ENCODE measurements around the gene CCT7.

The CCT7 gene

GRCh38 chr2:73215254-73215653 is 18.9 kb upstream of the CCT7 start:
- peak overlapping the region; percentile 90 for H3K4me3 Mint-ChIP-seq
- peak overlapping the region; percentile 95 for H3K27ac Mint-ChIP-seq
- peaks cover 31% of the 10 kb centered on the region for H3K4me1 Mint-ChIP-seq
- peaks cover 8% of the 10 kb centered on the region for H3K36me3 Mint-ChIP-seq
- ATAC-seq = no peak
- H3K27me3 Mint-ChIP-seq = peaks cover 2% of the 10 kb centered on the region
- no peaks in the 10 kb centered on the region for H3K9me3 Mint-ChIP-seq

- H3K27ac Mint-ChIP-seq = no peak overlapping the region
- no peak for ATAC-seq
- peaks cover 31% of the 10 kb centered on the region for H3K4me1 Mint-ChIP-seq
- no peak overlapping the region for H3K4me3 Mint-ChIP-seq
- H3K9me3 Mint-ChIP-seq = no peaks in the 10 kb centered on the region
- H3K27me3 Mint-ChIP-seq = no peaks in the 10 kb centered on the region
- H3K36me3 Mint-ChIP-seq = peaks cover 26% of the 10 kb centered on the region
Observed at GRCh38 chr2:73217160-73217559, 16.9 kb upstream of the CCT7 start.

GRCh38 chr2:73217826-73218225 is 16.3 kb upstream of the CCT7 start:
- H3K9me3 Mint-ChIP-seq = no peaks in the 10 kb centered on the region

GRCh38 chr2:73218298-73218697 is 15.8 kb upstream of the CCT7 start:
- peaks cover 32% of the 10 kb centered on the region for H3K36me3 Mint-ChIP-seq
- H3K4me1 Mint-ChIP-seq = peaks cover 26% of the 10 kb centered on the region
- H3K4me3 Mint-ChIP-seq = no peak overlapping the region
- no peaks in the 10 kb centered on the region for H3K27me3 Mint-ChIP-seq
- no peak for ATAC-seq
- H3K27ac Mint-ChIP-seq = no peak overlapping the region
- H3K9me3 Mint-ChIP-seq = no peaks in the 10 kb centered on the region

More at GRCh38 chr2:73217826-73218225, 16.3 kb upstream of the CCT7 start:
- H3K36me3 Mint-ChIP-seq = peaks cover 32% of the 10 kb centered on the region
- H3K4me1 Mint-ChIP-seq = peaks cover 31% of the 10 kb centered on the region
- H3K27me3 Mint-ChIP-seq = no peaks in the 10 kb centered on the region
- no peak overlapping the region for H3K4me3 Mint-ChIP-seq
- no peak overlapping the region for H3K27ac Mint-ChIP-seq
- no peak for ATAC-seq

GRCh38 chr2:73223821-73224220 is 10.3 kb upstream of the CCT7 start:
- Mint-ChIP-seq H3K4me1 (no peaks in the 10 kb centered on the region), H3K27ac (no peak overlapping the region)

GRCh38 chr2:73225513-73226360 is 8.4 kb upstream of the CCT7 start:
- H3K4me1 Mint-ChIP-seq = no peaks in the 10 kb centered on the region
- no peak overlapping the region for H3K4me3 Mint-ChIP-seq
- no peaks in the 10 kb centered on the region for H3K9me3 Mint-ChIP-seq
- peaks cover 39% of the 10 kb centered on the region for H3K36me3 Mint-ChIP-seq
- ATAC-seq = no peak
- H3K27me3 Mint-ChIP-seq = no peaks in the 10 kb centered on the region
- no peak overlapping the region for H3K27ac Mint-ChIP-seq

More at GRCh38 chr2:73223821-73224220, 10.3 kb upstream of the CCT7 start:
- Mint-ChIP-seq H3K4me3 (no peak overlapping the region), H3K36me3 (peaks cover 50% of the 10 kb centered on the region), H3K9me3 (no peaks in the 10 kb centered on the region), H3K27me3 (no peaks in the 10 kb centered on the region)
- ATAC-seq = no peak

- Mint-ChIP-seq H3K9me3 (no peaks in the 10 kb centered on the region), H3K27me3 (no peaks in the 10 kb centered on the region), H3K36me3 (peaks cover 26% of the 10 kb centered on the region), H3K27ac (no peak overlapping the region), H3K4me1 (no peaks in the 10 kb centered on the region), H3K4me3 (no peak overlapping the region)
- no peak for ATAC-seq
Observed at GRCh38 chr2:73227086-73227485, 7.0 kb upstream of the CCT7 start.

- no peak overlapping the region for H3K27ac Mint-ChIP-seq
- peaks cover 6% of the 10 kb centered on the region for H3K4me1 Mint-ChIP-seq
- peaks cover 16% of the 10 kb centered on the region for H3K36me3 Mint-ChIP-seq
- no peaks in the 10 kb centered on the region for H3K9me3 Mint-ChIP-seq
- ATAC-seq = no peak
- H3K4me3 Mint-ChIP-seq = no peak overlapping the region
- no peaks in the 10 kb centered on the region for H3K27me3 Mint-ChIP-seq
Observed at GRCh38 chr2:73228631-73229030, 5.5 kb upstream of the CCT7 start.

GRCh38 chr2:73232403-73233153 is 1.5 kb upstream of the CCT7 start:
- peaks cover 34% of the 10 kb centered on the region for H3K4me1 Mint-ChIP-seq
- no peaks in the 10 kb centered on the region for H3K9me3 Mint-ChIP-seq
- H3K27ac Mint-ChIP-seq = peak overlapping the region; percentile 95
- no peaks in the 10 kb centered on the region for H3K27me3 Mint-ChIP-seq
- peaks cover 20% of the 10 kb centered on the region for H3K36me3 Mint-ChIP-seq
- peak; percentile 1 for ATAC-seq
- peak overlapping the region; percentile 97 for H3K4me3 Mint-ChIP-seq

GRCh38 chr2:73233154-73233931 is 765 bp upstream of the CCT7 start, which contains the start of gene PRADC1:
TSS of gene PRADC1 (minus strand) at chr2:73233239. CDS start at chr2:73233160, 79 bp downstream.
- H3K4me3 Mint-ChIP-seq = peak within 1 kb of the TSS; percentile 97
- H3K27ac Mint-ChIP-seq = peak within 1 kb of the TSS; percentile 95
- no peaks in the 10 kb centered on the region for H3K27me3 Mint-ChIP-seq
- H3K9me3 Mint-ChIP-seq = no peaks in the 10 kb centered on the region
- peaks cover 17% of the 10 kb centered on the region for H3K36me3 Mint-ChIP-seq
- ATAC-seq = peak; percentile 97
- peaks cover 35% of the 10 kb centered on the region for H3K4me1 Mint-ChIP-seq

GRCh38 chr2:73235315-73236028 is 1.4 kb downstream of the CCT7 start:
- H3K36me3 Mint-ChIP-seq = peaks cover 12% of the 10 kb centered on the region
- peak overlapping the region; percentile 95 for H3K27ac Mint-ChIP-seq
- no peak for ATAC-seq
- peak overlapping the region; percentile 97 for H3K4me3 Mint-ChIP-seq
- H3K4me1 Mint-ChIP-seq = peaks cover 38% of the 10 kb centered on the region
- H3K9me3 Mint-ChIP-seq = no peaks in the 10 kb centered on the region
- no peaks in the 10 kb centered on the region for H3K27me3 Mint-ChIP-seq

- H3K4me3 Mint-ChIP-seq = no peak overlapping the region
Observed at GRCh38 chr2:73237168-73237567, 3.1 kb downstream of the CCT7 start.

GRCh38 chr2:73238149-73238548 is 4.0 kb downstream of the CCT7 start:
- peaks cover 33% of the 10 kb centered on the region for H3K4me1 Mint-ChIP-seq
- H3K36me3 Mint-ChIP-seq = peaks cover 12% of the 10 kb centered on the region
- no peaks in the 10 kb centered on the region for H3K9me3 Mint-ChIP-seq
- H3K27me3 Mint-ChIP-seq = no peaks in the 10 kb centered on the region
- no peak overlapping the region for H3K27ac Mint-ChIP-seq
- ATAC-seq = no peak
- no peak overlapping the region for H3K4me3 Mint-ChIP-seq

More at GRCh38 chr2:73237168-73237567, 3.1 kb downstream of the CCT7 start:
- no peak for ATAC-seq
- Mint-ChIP-seq H3K27ac (no peak overlapping the region), H3K27me3 (no peaks in the 10 kb centered on the region), H3K9me3 (no peaks in the 10 kb centered on the region), H3K4me1 (peaks cover 38% of the 10 kb centered on the region), H3K36me3 (peaks cover 12% of the 10 kb centered on the region)

- Mint-ChIP-seq H3K27me3 (no peaks in the 10 kb centered on the region), H3K4me3 (no peak overlapping the region), H3K9me3 (no peaks in the 10 kb centered on the region), H3K4me1 (peaks cover 33% of the 10 kb centered on the region), H3K36me3 (peaks cover 15% of the 10 kb centered on the region), H3K27ac (no peak overlapping the region)
- ATAC-seq = no peak
Observed at GRCh38 chr2:73238976-73239375, 4.9 kb downstream of the CCT7 start.

Data from stimulated activated memory B cell treated with anti-CD40 and anti-IgM and Interleukin-4, amounts not matched to agents 10 μg/mL and 1 μg/mL and 100 μg/mL, for 72 hours (primary cell).